Endothelial cell of umbilical vein (primary cell): ENCODE results near the gene KCTD17. TPM values are rescaled to one million over a fixed set of nuclear protein-coding genes. Genes with fewer than 3 reads are reported as not detected.

Source experiments
- BruUV-seq: library from RNA; stranded (reverse); fragments of 400-500 nt; replicated peaks from 2 replicates; lab custom pipeline; 2021; lab: Mats Ljungman, UMichigan
- CTCF ChIA-PET: fragments of 300-600, 350-600 bp; sonication (Branson Sonifier 250); formaldehyde crosslinking; loops from one replicate; lab custom pipeline; 2021; ENCODE audit warnings: antibody characterized with exemption, inconsistent platforms; lab: Charles Lee
- POLR2A ChIA-PET: fragments of 300-600, 350-600 bp; sonication (Branson Sonifier 250); formaldehyde crosslinking; loops from one replicate; lab custom pipeline; 2021; ENCODE audit warnings: antibody characterized with exemption, inconsistent platforms; lab: Charles Lee
- DNase-seq: peaks from one replicate; pipeline ENCODE4 v3.0.0-alpha.2; 2011; ENCODE audit warnings: low read depth, low spot score
- FAIRE-seq: peaks from 2 replicates; lab custom pipeline; 2011; peaks lifted over from hg19 to GRCh38; lab: Jason Lieb, UNC
- H2AFZ ChIP-seq: 2 replicates; pipeline ENCODE4 v1.6.0; 2012; ENCODE audit warnings: low read depth, low read length, control low read depth, inconsistent platforms
- H3K27ac ChIP-seq: 2 replicates; pipeline ENCODE4 v1.5.1; 2011; ENCODE audit warnings: low read depth, mild to moderate bottlenecking, control low read depth, low read length, moderate library complexity; ENCODE audit not compliant: insufficient read depth
- H3K27me3 ChIP-seq, 2 experiments: 2 replicates each; pipeline versions ENCODE4 v1.6.0 to v1.6.1; 2011; ENCODE audit warnings: low read length in 2 of 2, mixed read lengths in 1 of 2; ENCODE audit not compliant: control insufficient read depth in 2 of 2, insufficient read depth in 2 of 2
- H3K36me3 ChIP-seq, 2 experiments: 2 replicates in 1 of 2; 3 replicates in 1 of 2; pipeline ENCODE4 v1.5.1; 2011; ENCODE audit warnings: low read length in 2 of 2, mild to moderate bottlenecking in 1 of 2, moderate library complexity in 1 of 2; ENCODE audit not compliant: control insufficient read depth in 2 of 2, insufficient read depth in 2 of 2; ENCODE audit errors: extremely low read depth in 1 of 2
- H3K4me1 ChIP-seq: 3 replicates; pipeline ENCODE4 v1.5.1; 2011; ENCODE audit warnings: mild to moderate bottlenecking, low read length; ENCODE audit not compliant: control insufficient read depth, insufficient read depth; ENCODE audit errors: extremely low read depth
- H3K4me2 ChIP-seq: 2 replicates; pipeline ENCODE4 v1.6.1; 2011; ENCODE audit warnings: low read length, control low read depth, mixed read lengths; ENCODE audit not compliant: insufficient read depth
- H3K4me3 ChIP-seq, 3 experiments: fragments of 200-600 bp in 1 of 3; sonication (generic), shearing (Covaris generic) in 1 of 3; replicated peaks in 1 of 3; 2 replicates each; pipeline ENCODE4 v1.5.1; 2011 to 2016; ENCODE audit warnings: control low read depth in 3 of 3, low read length in 3 of 3, mild to moderate bottlenecking in 2 of 3, inconsistent platforms in 1 of 3, low read depth in 1 of 3, moderate library complexity in 1 of 3; ENCODE audit not compliant: insufficient read depth in 1 of 3
- H3K79me2 ChIP-seq: 2 replicates; pipeline ENCODE4 v1.6.0; 2012; ENCODE audit warnings: low read length, inconsistent platforms; ENCODE audit not compliant: control insufficient read depth, insufficient read depth
- H3K9ac ChIP-seq: replicated peaks from 2 replicates; pipeline ENCODE3; 2011; ENCODE audit warnings: low read length, control low read depth; ENCODE audit not compliant: insufficient read depth; ENCODE audit errors: extremely low read depth
- H3K9me1 ChIP-seq: replicated peaks from 3 replicates; pipeline ENCODE4 v1.6.0; 2011; ENCODE audit warnings: mild to moderate bottlenecking, low read length; ENCODE audit not compliant: control insufficient read depth, insufficient read depth; ENCODE audit errors: extremely low read depth
- H3K9me3 ChIP-seq: replicated peaks from 2 replicates; pipeline ENCODE4 v1.5.1; 2012; ENCODE audit warnings: low read length, inconsistent platforms; ENCODE audit not compliant: control insufficient read depth, insufficient read depth
- H4K20me1 ChIP-seq: replicated peaks from 2 replicates; pipeline ENCODE3; 2011; ENCODE audit warnings: mild to moderate bottlenecking, low read length; ENCODE audit not compliant: control insufficient read depth, insufficient read depth; ENCODE audit errors: extremely low read depth
- CTCF ChIP-seq, 2 donors: IDR thresholded peaks; 1 replicate in 1 of 2; 2 replicates in 1 of 2; pipeline ENCODE4 v1.5.1; 2011; ENCODE audit warnings: low read length in 2 of 2, mild to moderate bottlenecking in 2 of 2, moderate library complexity in 2 of 2, control low read depth in 1 of 2, inconsistent platforms in 1 of 2, low read depth in 1 of 2; ENCODE audit not compliant: insufficient read depth in 1 of 2; ENCODE audit errors: extremely low read depth in 1 of 2
- EZH2 ChIP-seq: IDR thresholded peaks from 2 replicates; pipeline ENCODE4 v1.6.1; 2012; ENCODE audit warnings: borderline replicate concordance, low read depth, mild to moderate bottlenecking, moderate library complexity, low read length, inconsistent platforms; ENCODE audit not compliant: severe bottlenecking
- FOS ChIP-seq: IDR thresholded peaks from 2 replicates; pipeline ENCODE4 v1.6.1; 2011; ENCODE audit warnings: mild to moderate bottlenecking, low read length, moderate library complexity, borderline replicate concordance; ENCODE audit not compliant: insufficient read depth
- GATA2 ChIP-seq: IDR thresholded peaks from 2 replicates; pipeline ENCODE4 v1.7.0; 2011; ENCODE audit warnings: low read depth, mild to moderate bottlenecking, moderate library complexity, mixed read lengths, low read length; ENCODE audit not compliant: insufficient read length, insufficient read depth
- JUN ChIP-seq: IDR thresholded peaks from 2 replicates; pipeline ENCODE4 v1.6.1; 2011; ENCODE audit warnings: borderline replicate concordance, low read depth; ENCODE audit not compliant: insufficient read length, insufficient read depth
- MAX ChIP-seq: IDR thresholded peaks from 2 replicates; pipeline ENCODE4 v1.6.1; 2011; ENCODE audit not compliant: insufficient read depth, insufficient read length
- MYC ChIP-seq: IDR thresholded peaks from one replicate; pipeline ENCODE4 v1.6.1; 2011; ENCODE audit warnings: mild to moderate bottlenecking, low read depth, low read length
- POLR2A ChIP-seq: IDR thresholded peaks from 2 replicates; pipeline ENCODE4 v1.6.1; 2012; ENCODE audit warnings: low read depth, mild to moderate bottlenecking, control low read depth, low read length
- POLR2AphosphoS5 ChIP-seq: IDR thresholded peaks from 2 replicates; pipeline ENCODE4 v1.6.1; 2012; ENCODE audit warnings: low read depth, mild to moderate bottlenecking, control low read depth, low read length, moderate library complexity; ENCODE audit not compliant: insufficient read depth
- dilution Hi-C: fragments of 300-500 bp; cut with MboI; formaldehyde crosslinking; loops from one replicate; pipeline ENCODE4 v1.15.0; 2019; ENCODE audit warnings: low sequenced_read_pairs; ENCODE audit not compliant: extremely low pct_ligation_motif_present
- intact Hi-C: fragments of 100-400 bp; cut with micrococcal nuclease; formaldehyde crosslinking; loops from one replicate; pipeline ENCODE4 v1.10.0; 2022
- polyA plus RNA-seq, 4 experiments: library from polyadenylated mRNA; depleted of rRNA in 3 of 4; stranded (reverse) in 3 of 4; unstranded in 1 of 4; fragments of >200 nt; gene quantifications; 2 replicates each; pipeline versions ENCODE4 v1.2.1 to v1.2.3, GENCODE V29; 2011 to 2012; ENCODE audit warnings: missing spikeins in 1 of 4
- total RNA-seq: library from RNA; stranded (reverse); gene quantifications from 2 replicates; pipeline ENCODE4 v1.2.3, GENCODE V29; 2021

The KCTD17 gene
- total and polyA plus RNA-seq, 2 donors (not counting 3 experiments of a cell fraction or from before 2014, with no cell fraction given), result 59.2 to 73.0 TPM

- no peaks in the 10 kb centered on the region for H4K20me1 ChIP-seq
- H3K27me3 ChIP-seq, result no peaks in the 10 kb centered on the region
- no peak for DNase-seq
- H3K4me1 ChIP-seq, result peaks cover 9% of the 10 kb centered on the region
- BruUV-seq, result no TSS peak
- FAIRE-seq, result no peak
- POLR2A ChIA-PET, result no interaction called here
- H3K4me2 ChIP-seq, result no peak overlapping the region
- TF ChIP-seq POLR2A (no peak), JUN (no peak), GATA2 (no peak), EZH2 (no peak), POLR2AphosphoS5 (no peak), MYC (no peak), CTCF (IDR thresholded peaks at IDR 0.05; ENCODE audit: extremely low read depth in 1 of 2, insufficient read depth in 1 of 2, low read depth in 1 of 2, low read length in 2 of 2) (no peak), FOS (no peak), MAX (no peak)
- no peaks in the 10 kb centered on the region for H3K79me2 ChIP-seq
- H2AFZ ChIP-seq, result no peak overlapping the region
- peaks cover 5 to 7% of the 10 kb centered on the region in 2 experiments for H3K36me3 ChIP-seq
- no peaks in the 10 kb centered on the region for H3K9me1 ChIP-seq
- H3K4me3 ChIP-seq, result no peak overlapping the region
- H3K27ac ChIP-seq, result no peak overlapping the region
- intact Hi-C loops, result no loop called here
- no peaks in the 10 kb centered on the region for H3K9me3 ChIP-seq
- dilution Hi-C loops, result no loop called here
- no peak overlapping the region for H3K9ac ChIP-seq
- CTCF ChIA-PET, result interaction anchor here (0.9 to 5.2 kb wide), 2 partner anchors 14 to 176 kb away, joined by 3 to 57 read pairs; partner anchors contain the start of genes MPST and TST
Measured at GRCh38 chr22:37033605-37034430, 17.7 kb upstream of the KCTD17 start.
